Measurements from ENCODE around the gene ZNF25.
"Not testable (repeated sequence)": the region's sequence is repeated elsewhere in the genome, so short reads cannot be mapped to it uniquely, and the experiment has no call there.

The ZNF25 gene

DNA sequence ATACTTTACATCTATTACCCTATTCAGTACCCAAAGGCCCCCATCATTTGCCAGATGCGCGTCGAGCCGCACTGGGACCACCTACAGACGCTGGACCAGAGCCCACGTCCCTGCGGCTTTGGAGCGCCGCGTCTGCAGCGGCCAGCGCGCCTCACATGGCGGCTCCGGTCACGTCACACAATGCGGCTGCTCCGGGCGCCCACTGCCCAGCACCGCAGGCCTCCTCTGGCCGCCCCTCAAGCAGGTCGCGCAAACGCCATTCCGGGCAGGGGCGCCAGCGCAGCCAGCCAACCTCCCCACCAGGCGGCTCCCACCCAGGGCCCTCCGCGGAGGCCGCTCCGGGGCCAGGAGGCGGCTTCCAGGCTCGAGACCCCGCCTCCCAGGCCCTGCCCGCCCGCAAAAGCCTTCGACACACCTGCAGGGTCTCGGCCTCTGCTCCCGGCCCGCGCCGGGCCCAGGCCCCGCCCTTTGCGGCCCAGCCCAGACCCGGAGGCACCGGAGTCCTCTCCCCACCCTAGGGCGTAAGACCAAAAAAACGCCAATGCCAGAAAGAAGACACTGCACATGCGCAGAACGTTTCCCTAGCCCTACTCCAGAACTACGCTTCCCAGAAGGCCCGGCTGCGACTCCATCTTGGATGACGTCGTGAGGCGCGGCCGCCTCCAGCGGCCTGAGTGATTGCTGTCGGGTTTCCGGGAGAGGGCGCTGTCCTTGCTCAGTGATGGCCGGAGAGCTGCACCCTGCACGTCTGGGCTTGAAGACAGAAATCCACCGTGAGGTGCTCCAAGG, at the start of gene ZNF25:
ZNF25 (minus strand) TSS at position 557 of the 789 bp plus-strand sequence. CDS start 4,925 bp downstream, outside the sequence.
- DNase-seq (ENCODE audit: low read depth), result peak; percentile 98

DNA sequence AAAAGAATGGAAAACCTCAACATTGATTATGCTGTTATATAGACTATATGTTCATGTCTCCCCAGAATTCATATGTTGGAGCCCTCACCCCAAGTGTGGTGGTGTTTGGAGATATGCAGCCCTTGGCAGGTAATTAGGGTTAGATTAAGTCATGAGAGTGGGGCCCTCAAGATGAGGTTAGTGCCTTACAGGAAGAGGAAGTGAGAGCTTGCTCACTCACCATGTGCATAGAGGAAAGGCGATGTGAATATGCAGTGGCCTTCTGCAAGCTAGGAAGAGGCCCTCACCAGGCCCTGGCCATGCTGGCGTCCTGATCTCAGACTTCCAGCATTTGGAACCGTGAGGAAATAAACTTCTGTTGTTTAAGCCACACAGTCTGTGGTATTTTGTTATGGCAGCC, 48.8 kb upstream of the ZNF25 start:
- no peak for DNase-seq (ENCODE audit: low read depth)

DNA sequence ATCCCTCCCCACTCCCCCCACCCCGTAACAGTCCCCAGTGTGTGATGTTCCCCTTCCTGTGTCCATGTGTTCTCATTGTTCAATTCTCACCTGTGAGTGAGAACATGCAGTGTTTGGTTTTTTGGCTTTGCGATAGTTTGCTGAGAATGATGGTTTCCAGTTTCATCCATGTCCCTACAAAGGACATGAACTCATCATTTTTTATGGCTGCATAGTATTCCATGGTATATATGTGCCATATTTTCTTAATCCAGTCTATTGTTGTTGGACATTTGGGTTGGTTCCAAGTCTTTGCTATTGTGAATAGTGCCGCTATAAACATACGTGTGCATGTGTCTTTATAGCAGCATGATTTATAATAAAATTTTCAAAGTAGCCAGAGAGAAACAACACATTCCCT, 42.7 kb upstream of the ZNF25 start:
- DNase-seq (ENCODE audit: low read depth), result not testable (repeated sequence)

DNA sequence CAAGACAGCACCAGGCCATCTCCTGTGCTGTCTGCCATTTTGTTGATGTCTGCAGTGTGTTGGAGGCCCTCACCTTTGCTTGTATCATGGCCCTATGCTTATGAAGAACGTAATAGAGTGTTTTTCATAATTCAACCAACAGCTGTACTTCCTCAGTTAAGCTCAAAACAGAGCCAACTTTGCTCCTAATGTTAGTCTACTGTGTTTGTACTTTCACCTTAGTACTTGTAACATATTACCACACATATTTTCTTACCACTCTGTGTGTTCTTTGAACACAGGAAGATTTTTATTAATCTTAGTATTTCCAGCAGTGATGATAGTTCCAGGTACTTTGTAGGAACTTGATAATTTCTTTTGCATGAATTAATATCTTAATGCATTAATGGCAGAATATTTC, 39.9 kb upstream of the ZNF25 start:
- DNase-seq (ENCODE audit: low read depth), result no peak

DNA sequence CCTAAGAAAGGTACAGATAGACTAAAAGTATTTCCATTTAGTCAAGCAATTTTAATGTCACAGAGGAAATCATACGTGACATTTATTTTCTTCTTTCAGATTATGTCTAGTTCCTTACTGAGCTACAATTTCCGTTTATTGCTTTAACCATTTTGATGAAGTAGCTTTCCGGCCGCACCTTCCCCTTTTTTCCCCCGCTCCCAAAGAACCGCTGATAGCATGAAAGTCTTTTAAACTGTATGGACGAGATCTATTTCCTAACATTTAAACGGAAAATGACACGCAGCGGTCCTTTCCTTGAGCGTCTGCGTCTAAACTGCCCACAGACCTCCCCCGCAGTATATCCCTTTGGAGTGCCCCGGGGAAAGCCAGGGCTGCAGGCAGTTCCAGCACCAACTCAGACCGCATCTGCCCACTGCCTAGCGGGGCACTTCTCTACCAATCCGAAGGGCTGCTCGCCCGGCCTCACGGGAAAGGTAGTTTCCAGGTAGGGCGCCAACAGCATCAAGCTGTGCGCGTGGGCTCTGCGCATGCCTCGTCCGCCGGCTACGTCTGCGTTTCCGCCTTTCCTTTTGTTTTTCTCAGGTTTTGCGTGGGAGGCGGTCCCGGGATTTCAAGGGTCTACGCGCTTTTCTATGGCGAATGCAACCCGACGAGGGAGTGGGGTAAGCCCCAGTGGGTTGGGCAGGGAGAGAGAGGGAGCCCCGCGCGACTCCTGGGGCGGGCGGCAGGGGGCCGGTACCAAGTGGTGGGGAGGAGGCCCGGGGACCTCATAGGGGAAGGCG, 33.9 kb upstream of the ZNF25 start, which contains the start of gene ZNF33A:
ZNF33A (plus strand) TSS at position 557 of the 785 bp plus-strand sequence. CDS start 1,667 bp downstream, outside the sequence.
- peak; percentile 82 for DNase-seq (ENCODE audit: low read depth)

DNA sequence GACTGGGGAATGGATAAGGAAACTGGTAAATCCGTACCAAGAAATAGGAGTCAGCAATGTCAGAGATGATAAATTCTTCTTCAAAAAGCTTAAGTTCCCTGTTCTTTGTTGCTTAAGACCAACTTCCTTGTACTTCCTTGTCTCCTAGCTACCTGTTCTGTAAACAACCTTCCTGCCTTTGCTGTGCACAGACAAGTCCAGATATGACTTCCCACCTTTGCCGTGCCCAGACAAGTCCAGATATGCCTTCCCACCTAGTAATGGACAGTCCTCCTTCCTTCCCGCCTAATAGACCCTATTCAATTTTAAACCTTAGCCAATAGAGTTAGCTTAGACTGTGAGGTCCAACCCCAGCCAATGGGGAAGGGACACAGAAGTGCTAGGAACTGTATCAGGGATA, 31.5 kb upstream of the ZNF25 start:
- DNase-seq (ENCODE audit: low read depth), result no peak

DNA sequence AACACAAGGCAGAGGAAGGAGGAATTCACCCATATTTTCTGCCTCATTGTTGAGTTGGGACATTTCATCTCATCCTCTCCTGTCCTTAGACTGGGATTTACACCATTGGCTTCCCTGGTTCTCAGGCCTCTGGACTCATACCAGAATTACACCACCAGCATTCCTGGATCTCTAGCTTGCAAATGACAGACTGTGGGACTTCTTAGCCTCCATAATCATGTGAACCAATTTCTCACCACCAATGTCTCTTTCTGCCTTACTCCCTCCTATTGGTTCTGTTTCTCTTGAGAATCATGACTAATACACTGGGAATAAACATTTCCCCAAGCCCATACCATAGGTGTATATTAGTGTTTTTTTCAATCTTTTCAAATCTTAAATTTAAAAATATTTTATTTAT, 31.1 kb upstream of the ZNF25 start:
- DNase-seq (ENCODE audit: low read depth), result no peak

DNA sequence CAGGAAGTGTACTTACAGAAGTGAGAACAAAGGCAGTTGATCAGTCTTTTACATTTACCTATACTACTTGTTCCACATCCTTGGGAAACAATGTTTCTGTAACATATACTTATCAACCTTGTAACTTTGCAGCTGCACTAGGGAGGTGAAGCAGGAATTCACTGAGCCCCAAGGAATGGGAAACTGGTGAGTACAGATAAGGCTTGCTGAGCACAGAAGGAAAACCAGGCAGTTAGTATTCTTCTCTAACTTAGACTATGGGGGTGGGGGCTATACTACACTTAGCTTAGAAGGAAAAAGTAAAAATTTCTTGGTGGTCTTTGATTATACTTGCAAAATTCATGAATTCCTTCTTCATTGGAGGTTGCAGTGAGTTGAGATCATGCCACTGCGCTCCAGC, 27.1 kb upstream of the ZNF25 start:
- DNase-seq (ENCODE audit: low read depth), result no peak

DNA sequence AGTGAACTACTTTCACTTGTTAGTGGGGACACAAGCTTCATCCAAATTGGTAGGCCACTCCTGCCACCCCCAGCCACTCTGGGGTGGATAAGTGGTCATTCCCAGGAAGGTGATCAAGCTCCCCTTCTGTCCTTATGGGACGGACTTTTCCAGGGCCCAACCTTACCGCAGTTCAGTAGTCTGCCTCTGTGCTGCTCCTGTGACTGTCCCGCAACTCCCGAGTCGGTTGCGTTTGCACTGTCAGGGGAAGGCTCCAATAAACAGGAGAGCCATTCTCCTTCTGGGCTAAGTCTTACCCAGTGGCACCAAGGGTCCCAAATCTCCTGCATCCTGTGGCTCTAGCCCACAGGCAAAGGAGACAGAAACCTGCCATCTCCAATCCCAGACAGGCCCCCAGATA, 26.6 kb upstream of the ZNF25 start:
- no peak for DNase-seq (ENCODE audit: low read depth)

DNA sequence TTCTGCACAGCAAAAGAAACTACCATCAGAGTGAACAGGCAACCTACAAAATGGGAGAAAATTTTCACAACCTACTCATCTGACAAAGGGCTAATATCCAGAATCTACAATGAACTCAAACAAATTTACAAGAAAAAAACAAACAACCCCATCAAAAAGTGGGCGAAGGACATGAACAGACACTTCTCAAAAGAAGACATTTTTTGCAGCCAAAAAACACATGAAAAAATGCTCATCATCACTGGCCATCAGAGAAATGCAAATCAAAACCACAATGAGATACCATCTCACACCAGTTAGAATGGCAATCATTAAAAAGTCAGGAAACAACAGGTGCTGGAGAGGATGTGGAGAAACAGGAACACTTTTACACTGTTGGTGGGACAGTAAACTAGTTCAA, 24.0 kb upstream of the ZNF25 start:
- not testable (repeated sequence) for DNase-seq (ENCODE audit: low read depth)

DNA sequence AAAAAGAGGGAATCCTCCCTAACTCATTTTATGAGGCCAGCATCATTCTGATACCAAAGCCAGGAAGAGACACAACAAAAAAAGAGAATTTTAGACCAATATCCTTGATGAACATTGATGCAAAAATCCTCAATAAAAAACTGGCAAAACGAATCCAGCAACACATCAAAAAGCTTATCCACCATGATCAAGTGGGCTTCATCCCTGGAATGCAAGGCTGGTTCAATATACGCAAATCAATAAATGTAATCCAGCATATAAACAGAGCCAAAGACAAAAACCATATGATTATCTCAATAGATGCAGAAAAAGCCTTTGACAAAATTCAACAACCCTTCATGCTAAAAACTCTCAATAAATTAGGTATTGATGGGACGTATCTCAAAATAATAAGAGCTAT, 22.5 kb upstream of the ZNF25 start:
- DNase-seq (ENCODE audit: low read depth), result not testable (repeated sequence)

DNA sequence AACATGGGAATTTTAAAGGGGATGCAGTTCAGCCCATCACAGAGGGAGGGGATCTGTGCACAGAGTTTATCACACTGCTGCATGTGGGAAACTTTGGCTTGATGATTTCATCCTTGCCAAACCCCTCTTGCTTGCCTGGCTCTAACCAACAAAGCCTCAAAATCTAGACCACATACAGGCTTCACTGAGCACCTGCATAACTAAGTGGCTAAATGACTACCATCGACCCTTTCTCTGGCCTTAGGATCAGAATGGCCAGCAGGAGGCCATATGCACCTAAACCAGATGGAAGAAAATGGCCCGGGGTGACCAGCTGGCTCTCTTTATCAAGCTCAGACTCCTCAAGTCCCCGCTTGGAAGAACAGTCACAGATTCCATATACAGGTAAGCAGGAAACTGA, 15.6 kb upstream of the ZNF25 start:
- DNase-seq (ENCODE audit: low read depth), result peak; percentile 14

DNA sequence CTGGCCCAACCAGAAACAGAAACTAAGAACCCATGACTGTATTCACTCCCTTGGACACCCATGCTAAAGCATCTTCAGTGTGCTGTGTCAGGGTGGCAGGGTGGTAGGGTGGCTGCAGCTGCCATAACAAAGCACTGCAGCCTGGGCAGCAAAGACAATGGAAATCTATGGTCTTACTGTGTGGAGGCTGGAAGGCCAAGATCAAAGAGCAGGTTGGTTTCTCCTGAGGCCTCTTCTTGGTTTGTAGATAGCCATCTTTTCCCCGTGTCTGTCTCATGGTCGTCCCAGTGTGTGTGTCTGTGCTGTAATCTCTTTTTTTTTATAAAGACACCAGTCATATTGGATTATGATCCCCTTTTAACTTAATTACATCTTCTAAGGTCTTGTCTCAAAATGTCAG, 15.2 kb upstream of the ZNF25 start:
- DNase-seq (ENCODE audit: low read depth), result no peak

DNA sequence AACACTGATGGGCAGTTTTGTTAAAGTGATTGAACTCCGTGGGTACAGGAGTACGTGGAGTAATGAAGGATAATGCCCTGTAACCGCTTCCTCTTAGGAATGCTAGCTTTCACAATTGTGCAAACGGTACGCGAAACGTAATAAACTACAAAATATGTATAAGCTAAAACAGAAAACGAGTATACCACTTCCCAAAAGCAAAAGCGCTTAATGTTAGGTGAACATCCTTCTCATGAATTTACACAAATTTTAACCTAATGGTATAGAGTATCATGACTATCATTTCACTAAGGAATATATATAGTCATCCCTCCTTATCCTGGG, 395 bp upstream of the ZNF25 start:
- no peak for DNase-seq (ENCODE audit: low read depth)

DNA sequence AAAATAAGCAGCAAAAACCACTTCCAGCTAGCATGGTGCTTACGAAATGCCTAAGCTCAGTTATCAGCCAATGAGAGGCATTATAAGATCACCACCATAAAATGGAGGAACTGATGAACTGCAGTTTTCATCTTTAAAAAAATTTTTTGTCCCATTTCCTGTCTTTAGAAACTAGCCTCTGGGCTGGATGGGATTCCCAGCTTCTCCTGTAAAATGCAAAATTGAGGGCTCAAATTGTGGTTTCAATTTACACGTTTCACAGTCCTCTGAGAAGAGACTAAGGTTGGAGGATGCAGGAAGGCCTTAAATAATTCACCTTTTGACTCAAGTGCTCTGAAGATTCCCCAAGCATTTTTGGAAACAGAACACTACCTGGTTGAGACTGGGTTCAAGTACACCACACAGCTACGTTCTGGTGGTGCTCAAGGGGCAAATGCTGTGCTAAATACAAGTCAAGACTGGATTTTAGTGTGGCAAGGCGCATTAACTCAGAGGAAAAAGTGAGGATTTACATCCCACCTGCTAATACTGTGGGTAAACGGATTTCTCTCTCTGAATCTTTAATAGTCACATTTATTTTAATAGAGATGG, 951 bp downstream of the ZNF25 start:
- peak; percentile 45 for DNase-seq (ENCODE audit: low read depth)

DNA sequence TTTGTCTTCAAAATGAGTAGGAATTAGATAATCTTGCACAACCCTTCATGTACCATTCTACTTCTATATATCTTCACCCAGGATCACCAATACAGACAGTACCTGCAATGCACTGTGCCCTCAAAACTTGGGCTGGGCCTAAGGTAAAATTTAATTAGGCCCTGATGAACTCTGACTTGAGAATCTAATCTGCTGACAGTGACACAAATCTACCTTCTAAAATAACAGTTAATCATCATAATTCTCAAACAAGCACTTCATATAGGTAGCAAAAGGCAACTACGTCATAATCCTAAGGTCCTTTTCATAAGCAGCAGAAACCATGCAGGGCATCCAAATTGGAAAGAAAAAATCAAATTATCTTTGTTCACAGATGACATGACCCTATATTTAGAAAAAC, 4.1 kb downstream of the ZNF25 start:
- no peak for DNase-seq (ENCODE audit: low read depth)

DNA sequence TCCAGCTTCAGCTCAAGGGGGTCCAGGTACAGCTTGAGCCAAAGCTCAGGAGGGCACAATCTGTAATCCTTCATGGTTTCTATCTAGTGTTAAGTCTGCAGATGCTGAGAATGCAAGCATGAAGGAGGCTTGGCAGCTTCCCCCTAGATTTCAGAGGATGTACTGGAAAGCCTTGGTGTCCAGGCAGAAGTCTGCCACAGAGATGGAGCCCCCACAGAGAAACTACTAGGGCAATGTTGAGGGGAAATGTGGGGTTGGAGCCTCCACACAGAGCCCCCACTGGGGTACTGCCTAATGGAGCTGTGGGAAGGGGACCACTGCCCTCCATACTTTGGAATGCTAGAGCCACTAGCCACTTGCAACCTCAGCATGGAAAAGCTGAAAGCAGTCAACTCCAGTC, 11.4 kb downstream of the ZNF25 start:
- DNase-seq (ENCODE audit: low read depth), result no peak

DNA sequence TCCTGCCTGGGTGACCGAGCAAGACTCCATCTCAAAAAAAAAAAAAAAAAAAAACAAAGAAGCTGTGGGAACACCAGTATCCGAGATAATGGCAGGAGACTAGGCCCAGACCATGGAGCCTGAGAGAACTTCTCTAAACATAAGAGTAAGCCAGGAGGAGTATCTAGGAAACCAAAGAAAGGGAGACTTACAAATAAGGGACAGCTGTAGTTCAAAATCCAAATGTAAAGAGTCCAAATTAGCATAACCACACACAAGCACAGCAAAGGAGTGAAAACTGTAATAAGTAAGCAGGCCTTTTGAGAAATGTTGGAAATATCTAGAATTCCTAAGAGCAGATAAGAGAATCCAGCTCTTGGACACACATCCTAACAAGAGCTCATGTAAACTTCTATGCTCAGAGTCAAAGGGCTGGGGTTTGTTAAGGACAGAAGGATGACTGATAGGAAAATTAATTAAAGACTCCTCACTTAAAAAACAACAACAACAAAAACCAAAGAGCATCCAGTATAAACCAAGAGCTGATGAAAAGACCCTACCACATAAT, 15.8 kb downstream of the ZNF25 start:
- no peak for DNase-seq (ENCODE audit: low read depth)

DNA sequence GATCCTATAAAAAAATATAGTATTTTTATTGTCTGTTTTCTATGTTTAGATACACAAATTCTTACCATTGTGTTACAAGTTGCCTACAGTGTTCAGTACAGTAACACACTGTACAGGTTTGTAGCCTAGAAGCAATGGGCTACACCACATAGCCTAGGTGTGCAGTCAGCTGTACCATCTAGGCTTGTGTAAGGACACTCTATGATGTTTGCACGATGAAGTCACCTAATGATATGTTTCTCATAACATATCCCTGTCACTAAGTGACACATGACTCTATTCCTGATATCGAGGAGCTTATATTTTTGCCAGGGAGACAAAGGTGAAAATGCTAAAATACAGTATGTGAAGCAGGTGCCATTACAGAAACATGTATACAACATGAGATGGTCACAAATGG, 18.6 kb downstream of the ZNF25 start:
- no peak for DNase-seq (ENCODE audit: low read depth)

DNA sequence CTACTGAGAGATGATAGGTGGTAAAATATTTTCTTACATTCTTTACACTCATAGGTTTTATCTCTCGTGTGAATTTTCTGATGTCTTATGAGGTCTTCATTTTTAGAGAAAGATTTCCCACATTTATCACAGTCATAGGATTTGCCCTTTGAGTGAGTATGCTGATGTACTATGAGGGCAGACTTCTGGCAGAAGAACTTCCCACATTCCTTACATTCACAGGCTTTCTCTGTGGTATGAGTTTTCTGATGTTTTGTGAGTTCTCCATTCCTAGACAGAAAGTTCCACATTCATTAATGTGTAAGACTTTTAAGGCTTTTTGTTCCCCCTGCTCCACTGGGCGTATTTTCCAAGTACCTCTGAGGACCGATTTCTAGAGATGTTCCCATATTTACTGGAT, 23.5 kb downstream of the ZNF25 start:
- DNase-seq (ENCODE audit: low read depth), result no peak

DNA sequence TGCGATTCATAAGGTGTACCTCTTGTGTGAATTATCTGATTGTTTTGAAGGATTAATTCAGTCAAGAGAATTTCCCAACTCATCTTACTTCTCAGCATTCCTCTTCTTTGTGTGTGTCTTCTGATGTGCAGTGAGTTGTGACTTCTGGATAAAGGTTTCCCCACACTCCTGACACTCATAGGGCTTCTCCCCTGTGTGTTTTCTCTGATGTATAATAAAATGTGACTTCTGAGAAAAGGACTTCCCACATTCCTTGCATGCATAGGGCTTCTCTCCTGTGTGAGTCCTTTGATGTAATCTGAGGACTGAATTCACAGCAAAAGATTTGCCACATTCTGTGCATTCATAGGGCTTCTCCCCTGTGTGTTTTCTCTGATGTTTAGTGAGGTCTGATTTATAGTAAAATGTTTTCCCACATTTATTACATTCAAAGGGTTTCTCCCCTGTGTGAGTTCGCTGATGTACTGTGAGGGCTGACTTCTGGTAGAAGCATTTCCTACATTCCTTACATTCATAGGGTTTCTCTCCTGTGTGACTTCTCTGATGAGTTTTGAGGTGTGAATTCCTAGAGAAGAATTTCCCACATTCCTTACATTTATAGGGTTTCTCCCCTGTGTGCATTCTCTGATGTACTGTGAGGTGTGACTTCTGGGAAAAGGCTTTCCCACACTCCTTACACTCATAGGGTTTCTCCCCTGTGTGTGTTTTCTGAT, 24.2 kb downstream of the ZNF25 start:
- no peak for DNase-seq (ENCODE audit: low read depth)

DNA sequence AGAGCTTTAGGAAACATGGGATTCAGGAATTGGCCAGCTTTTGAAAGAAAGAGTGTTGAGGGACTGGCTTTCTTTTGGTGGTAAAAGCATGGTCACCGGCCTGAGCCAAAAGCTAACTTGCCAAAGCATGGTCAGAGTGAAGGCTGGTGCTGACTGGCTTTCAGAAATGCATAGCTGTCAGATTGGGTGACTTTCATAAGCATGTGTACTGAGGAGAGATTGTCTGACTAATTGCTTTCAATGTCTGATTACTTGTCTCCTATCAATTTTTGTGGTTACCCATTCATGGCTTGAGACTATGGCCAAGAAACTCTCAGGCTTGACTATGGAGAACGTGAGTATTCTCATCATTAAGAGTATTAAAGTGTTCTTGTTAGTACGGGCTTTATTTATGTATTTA, 28.2 kb downstream of the ZNF25 start:
- no peak for DNase-seq (ENCODE audit: low read depth)

Measured in ELR (cell line).